HCT116 (cell line): ENCODE data around the gene CCND1.

ENCODE experiments used
- CBX3 ChIP-seq: IDR thresholded peaks from 2 replicates; pipeline ENCODE4 v1.6.1; 2012; ENCODE audit warnings: low read depth
- EZH2 ChIP-seq: fragments of 200-600 bp; sonication (generic); IDR thresholded peaks from 2 replicates; pipeline ENCODE4 v1.6.1; 2017; ENCODE audit warnings: antibody characterized with exemption, mixed run types
- POLR2A ChIP-seq: IDR thresholded peaks from 2 replicates; pipeline ENCODE4 v1.7.0; 2011; ENCODE audit warnings: borderline replicate concordance; ENCODE audit not compliant: insufficient read depth, insufficient read length; ENCODE audit errors: extremely low read depth
- SIN3A ChIP-seq: IDR thresholded peaks from 2 replicates; pipeline ENCODE4 v1.6.1; 2012; ENCODE audit warnings: low read depth
- TF ChIP-seq, protein P1 (sequence below), 3 experiments: fragments of 200-600 bp in 1 of 3; sonication (generic) in 1 of 3; IDR thresholded peaks in 2 of 3; conservative IDR thresholded peaks in 1 of 3; 2 replicates each; pipeline ENCODE4 v1.5.1; 2012 to 2017; ENCODE audit warnings: low read depth in 2 of 3, low read length in 2 of 3, antibody characterized with exemption in 1 of 3, borderline replicate concordance in 1 of 3, control low read depth in 1 of 3, mild to moderate bottlenecking in 1 of 3, mixed read lengths in 1 of 3, mixed run types in 1 of 3, moderate library complexity in 1 of 3; ENCODE audit not compliant: insufficient read depth in 1 of 3
- TF ChIP-seq, protein P2 (sequence below): IDR thresholded peaks from 2 replicates; pipeline ENCODE4 v1.6.1; 2012

DNA sequence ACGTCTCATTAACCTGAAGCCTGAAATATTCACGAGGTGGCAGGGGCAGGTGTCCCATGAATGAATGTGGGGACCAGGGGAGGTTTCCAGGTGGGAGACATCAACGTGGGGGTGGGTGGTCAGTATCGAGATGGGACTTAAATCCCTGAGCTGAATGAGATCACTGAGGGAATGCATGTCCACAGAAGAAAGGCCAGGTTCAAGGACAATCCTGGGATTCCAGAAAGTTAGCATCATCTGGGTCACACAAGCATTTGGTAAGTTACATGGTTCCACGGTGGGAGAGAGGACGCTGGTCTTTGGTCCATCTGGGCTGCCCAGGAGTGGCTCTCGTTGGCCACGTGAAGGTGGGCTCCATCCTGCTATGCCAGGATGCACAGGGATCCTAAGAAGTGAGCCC is 22.7 kb upstream of the CCND1 start:
- TF ChIP-seq, protein P1, sequence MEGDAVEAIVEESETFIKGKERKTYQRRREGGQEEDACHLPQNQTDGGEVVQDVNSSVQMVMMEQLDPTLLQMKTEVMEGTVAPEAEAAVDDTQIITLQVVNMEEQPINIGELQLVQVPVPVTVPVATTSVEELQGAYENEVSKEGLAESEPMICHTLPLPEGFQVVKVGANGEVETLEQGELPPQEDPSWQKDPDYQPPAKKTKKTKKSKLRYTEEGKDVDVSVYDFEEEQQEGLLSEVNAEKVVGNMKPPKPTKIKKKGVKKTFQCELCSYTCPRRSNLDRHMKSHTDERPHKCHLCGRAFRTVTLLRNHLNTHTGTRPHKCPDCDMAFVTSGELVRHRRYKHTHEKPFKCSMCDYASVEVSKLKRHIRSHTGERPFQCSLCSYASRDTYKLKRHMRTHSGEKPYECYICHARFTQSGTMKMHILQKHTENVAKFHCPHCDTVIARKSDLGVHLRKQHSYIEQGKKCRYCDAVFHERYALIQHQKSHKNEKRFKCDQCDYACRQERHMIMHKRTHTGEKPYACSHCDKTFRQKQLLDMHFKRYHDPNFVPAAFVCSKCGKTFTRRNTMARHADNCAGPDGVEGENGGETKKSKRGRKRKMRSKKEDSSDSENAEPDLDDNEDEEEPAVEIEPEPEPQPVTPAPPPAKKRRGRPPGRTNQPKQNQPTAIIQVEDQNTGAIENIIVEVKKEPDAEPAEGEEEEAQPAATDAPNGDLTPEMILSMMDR (IDR thresholded peaks at IDR 0.05 in 2 of 3, conservative IDR thresholded peaks at IDR 0.05 in 1 of 3; ENCODE audit: borderline replicate concordance in 1 of 3, insufficient read depth in 1 of 3, low read depth in 2 of 3, low read length in 2 of 3): no peak
- TF ChIP-seq POLR2A (no peak), EZH2 (no peak), SIN3A (no peak), CBX3 (no peak)
- TF ChIP-seq, protein P2, sequence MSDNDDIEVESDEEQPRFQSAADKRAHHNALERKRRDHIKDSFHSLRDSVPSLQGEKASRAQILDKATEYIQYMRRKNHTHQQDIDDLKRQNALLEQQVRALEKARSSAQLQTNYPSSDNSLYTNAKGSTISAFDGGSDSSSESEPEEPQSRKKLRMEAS: no peak
